Posterior cingulate gyrus (tissue), 11 donors: ENCODE measurements around the gene ZNF519.
A peak's percentile ranks its signal among the peaks of the same experiment; 100 is the strongest.

ENCODE experiments used
- DNase-seq, 10 donors: peaks; one replicate each; pipeline versions ENCODE4 v3.0.0 to v3.0.0-alpha.2; 2020 to 2021; ENCODE audit warnings: mixed read lengths in 3 of 10
- intact Hi-C: fragments of 100-400 bp; cut with DNase I; formaldehyde crosslinking; loops from one replicate; pipeline ENCODE4 v1.15.1; 2023

ZNF519 gene

DNA sequence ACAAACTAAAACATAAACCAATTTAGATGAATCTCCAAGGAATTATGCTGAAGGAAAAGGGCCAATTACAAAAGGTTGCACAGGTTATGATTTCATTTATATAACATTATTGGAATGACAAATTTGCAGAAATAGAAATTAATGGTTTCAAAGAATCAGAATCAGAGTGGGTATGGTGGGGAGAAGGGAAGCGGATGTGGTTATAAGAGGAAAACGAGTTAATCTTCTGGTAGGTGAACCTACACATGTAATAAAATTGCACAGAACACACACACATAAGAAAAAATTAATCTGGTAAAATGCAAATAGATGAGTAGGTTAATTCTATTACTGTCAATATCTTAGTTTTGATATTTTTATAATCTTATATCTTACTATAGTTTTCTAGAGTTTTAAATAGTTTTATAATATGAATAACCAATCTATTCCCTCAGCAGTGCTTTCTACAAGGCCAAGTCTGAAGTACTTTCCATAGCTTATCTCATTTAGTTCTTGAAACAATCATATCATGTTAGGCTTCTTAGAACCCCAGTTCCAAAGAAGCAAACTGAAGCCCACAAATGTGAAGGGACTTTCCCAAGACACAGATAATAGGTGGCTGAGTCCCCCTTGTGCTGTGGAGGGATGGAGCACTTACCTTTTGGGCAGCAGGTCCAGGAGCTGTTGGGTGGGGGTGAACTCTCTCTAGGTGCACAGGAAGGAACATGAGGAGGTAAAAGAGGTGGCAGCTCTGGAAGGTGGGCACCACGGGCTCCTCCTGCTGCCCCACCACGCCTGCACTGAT, 31.5 kb downstream of the ZNF519 start:
- intact Hi-C loops: no loop called here
- DNase-seq: no peak

- no peak for DNase-seq
- intact Hi-C loops: no loop called here
Observed at GRCh38 chr18:14098428-14098827, 33.8 kb downstream of the ZNF519 start.

DNA sequence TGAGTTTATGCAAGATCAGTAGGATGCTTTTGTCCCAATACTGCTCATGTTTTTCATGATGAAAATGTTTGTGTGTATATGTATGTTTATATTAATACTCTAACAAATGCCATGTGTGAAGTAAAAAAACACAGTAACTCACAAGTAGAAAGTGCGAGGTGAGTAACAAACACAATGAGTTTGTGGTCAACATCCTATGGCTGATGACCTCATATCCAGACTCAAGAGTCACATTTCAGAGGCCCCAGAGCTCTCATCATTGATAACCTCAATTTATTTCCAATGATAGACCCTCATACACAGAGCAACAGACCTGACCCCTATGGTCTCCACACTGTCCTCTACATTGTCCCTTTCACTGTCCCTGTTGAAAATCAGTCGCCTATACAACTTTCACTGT, 34.5 kb downstream of the ZNF519 start:
- intact Hi-C loops: no loop called here
- no peak for DNase-seq

DNA sequence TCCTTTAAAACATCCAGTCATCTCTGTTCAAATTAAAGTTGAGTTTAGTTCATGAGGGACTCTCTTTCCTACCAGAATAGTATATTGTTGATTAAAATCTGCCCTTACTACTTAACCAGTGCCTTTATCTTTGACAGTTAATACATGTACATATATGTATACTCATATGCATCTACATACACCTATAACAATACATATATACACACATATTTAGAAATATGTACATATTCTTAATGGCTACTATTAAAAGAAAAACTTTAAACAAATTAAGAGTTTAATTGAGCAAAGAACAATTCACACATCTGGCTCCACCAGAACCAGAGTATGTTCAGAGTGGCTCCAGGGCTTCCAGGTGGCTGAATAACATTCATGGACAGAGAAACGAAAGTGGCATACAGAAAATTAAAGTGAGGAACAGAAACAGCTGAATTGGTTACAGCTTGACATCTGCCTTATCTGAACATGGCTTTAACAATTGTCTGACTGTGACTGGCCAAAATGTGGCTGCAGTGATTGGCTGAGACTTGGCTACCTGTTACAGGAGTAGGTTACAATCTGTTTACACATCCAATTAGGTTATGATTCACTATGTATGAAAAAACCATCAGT, 38.8 kb downstream of the ZNF519 start:
- DNase-seq: no peak
- intact Hi-C loops: no loop called here

- no peak for DNase-seq
- intact Hi-C loops: no loop called here
Observed at GRCh38 chr18:14092625-14093306, 39.5 kb downstream of the ZNF519 start.

DNA sequence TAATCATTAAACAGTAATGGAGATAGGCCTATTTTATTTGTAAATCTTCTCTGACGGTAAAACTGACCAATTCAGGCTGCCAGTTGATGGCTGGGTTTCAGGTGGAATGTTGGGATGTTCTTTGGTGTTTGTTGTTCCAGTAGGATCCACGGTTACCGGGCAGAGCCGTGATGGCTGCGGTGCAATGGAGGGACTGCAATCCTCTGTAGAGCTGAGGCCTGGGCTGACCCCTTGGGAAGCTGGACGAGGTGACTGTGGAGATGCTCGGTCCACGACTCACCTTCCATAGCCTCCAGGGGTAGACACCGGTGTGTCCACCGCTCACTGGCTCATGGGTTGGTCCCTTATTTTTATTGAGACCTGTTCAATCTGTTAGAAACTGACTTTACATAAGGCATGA, 42.5 kb downstream of the ZNF519 start:
- DNase-seq: peak in 1 of 10 donors; percentile 45
- intact Hi-C loops: no loop called here

- DNase-seq: no peak
- intact Hi-C loops: no loop called here
Observed at GRCh38 chr18:14089191-14089590, 43.0 kb downstream of the ZNF519 start.

GRCh38 chr18:14086458-14087231, 45.6 kb downstream of the ZNF519 start:
- intact Hi-C loops: loop anchor here (2.0 kb wide), 1 partner anchor 262 kb away; the partner anchor contains the start of gene MC5R
- peak in 3 of 10 donors; percentile 21 to 76 (median 42) for DNase-seq

- DNase-seq: peak in 2 of 10 donors; percentile 54 to 70
- intact Hi-C loops: loop anchor here (2.0 kb wide), 1 partner anchor 261 kb away; the partner anchor contains the start of gene MC5R
Observed at GRCh38 chr18:14085770-14086457, 46.3 kb downstream of the ZNF519 start.

DNA sequence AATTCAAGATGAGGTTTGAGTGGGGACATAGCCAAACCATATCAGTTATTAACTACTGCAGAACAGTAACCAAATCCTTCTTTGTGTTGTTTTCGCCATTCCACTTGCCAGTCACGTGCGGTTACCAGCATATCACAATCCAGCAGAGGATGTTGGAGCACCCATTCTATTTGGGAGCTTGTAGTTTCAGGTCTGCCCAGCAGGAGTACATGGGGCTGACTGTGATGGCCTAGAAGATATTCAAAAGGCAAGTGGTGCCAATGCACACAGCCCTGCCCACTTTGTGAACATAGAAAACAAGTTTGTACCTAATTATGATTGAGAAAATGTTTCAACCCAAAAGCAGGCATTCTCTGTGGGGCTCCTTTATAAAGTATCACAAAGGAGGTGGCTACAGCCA, 57.0 kb downstream of the ZNF519 start:
- no peak for DNase-seq
- intact Hi-C loops: no loop called here

GRCh38 chr18:14074187-14074586, 58.0 kb downstream of the ZNF519 start:
- intact Hi-C loops: no loop called here
- DNase-seq: no peak

DNA sequence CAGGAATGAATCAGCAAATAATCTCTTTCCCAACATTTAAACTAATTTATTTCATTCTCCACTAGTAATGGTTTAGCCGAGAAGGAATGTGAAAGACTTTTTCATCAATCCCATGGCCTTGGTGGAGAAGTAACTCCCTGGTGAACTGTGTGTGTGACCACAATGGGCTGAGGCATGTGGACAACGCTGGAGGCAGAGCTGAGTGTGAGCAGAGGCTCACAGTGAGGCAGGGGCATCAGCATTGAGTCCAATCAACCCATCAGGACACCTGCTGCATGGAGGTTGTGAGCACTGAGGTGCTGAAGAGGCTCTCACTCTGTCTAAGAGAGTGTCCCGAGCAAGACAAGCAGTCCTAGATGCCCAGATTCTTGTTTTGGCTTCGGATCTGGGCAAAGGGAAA, 78.6 kb downstream of the ZNF519 start:
- no peak for DNase-seq
- intact Hi-C loops: no loop called here
